Stromal cell of bone marrow (primary cell): ENCODE data around the gene RAMP1.
"Not testable (repeated sequence)": the region's sequence is repeated elsewhere in the genome, so short reads cannot be mapped to it uniquely, and the experiment has no call there.

Experiments
- DNase-seq: peaks from one replicate; pipeline ENCODE4 v3.0.0-alpha.2; 2012; ENCODE audit warnings: low read depth

The RAMP1 gene

DNA sequence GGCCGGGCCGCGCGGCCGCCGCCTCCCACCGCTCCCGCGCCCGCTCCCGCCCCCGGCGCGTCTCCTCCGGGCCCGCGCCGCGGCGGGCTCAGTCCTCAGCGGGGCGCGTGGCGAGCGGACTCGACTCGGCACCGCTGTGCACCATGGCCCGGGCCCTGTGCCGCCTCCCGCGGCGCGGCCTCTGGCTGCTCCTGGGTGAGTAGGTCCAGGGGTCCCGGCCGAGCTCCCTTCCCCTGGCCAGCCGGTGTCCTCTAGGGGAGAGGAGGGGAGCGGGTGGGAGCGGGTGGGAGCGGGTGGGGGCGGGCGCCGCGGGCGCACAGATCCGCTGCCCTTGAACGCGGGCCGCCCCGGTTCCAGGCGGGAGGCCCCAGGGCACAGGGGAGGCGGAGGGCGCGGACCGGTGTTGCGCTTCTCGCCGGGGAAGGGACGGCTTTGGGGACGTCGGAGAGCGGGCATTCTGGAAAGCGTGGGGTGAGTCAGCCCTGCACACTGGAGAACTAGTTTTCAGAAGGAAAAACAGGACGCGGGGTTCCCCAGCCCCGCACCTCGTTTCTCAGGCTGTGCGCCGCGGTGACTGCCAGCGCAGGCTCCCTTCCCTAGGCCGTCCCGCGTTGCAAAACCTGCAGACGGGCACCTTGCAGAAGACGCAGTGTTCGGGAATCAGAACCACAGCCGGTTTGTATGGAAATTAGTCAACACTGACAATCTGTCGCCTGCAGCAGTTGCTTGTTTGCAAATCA lies at the start of gene RAMP1:
TSS of gene RAMP1 (plus strand) at position 91 of the 740 bp plus-strand sequence. CDS start at position 144, 53 bp downstream.
- DNase-seq = no peak

DNA sequence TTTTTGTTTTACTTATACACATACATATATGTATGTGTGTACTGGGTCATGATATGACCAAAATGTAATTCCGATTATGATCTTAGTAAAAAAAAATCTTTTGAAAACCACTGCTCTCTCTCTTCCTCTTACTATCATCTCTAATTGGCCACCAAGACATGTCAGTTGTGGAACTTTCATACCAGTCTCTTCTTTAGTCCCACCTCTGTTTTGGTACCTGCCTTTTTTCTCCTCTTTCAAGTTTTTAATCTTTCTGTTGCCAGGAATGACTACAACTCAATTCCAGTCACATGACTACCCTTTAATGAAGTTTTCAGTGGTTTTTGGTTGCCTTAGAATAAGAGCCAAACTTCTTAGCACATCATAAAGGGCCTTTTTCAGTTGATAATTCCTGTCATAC lies 43.8 kb upstream of the RAMP1 start:
- no peak for DNase-seq

DNA sequence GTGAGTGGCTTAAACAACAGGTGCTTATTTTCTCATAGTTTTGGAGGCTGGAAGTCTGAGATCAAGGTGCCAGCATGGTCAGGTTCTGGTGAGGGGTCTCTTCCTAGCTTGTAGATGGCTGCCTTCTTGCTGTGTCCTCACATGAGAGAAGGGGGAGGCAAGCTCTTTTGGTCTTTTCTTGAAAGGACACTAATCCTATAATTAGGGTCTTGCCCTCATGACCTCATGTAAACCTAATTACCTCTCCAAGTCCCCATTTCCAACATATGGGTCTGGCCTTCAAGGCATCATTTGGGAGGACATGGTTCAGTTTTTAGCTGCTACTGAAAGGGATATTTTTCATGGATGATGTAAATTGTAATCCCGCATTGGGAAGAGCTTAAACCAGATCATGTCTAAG lies 42.9 kb upstream of the RAMP1 start:
- DNase-seq = no peak

DNA sequence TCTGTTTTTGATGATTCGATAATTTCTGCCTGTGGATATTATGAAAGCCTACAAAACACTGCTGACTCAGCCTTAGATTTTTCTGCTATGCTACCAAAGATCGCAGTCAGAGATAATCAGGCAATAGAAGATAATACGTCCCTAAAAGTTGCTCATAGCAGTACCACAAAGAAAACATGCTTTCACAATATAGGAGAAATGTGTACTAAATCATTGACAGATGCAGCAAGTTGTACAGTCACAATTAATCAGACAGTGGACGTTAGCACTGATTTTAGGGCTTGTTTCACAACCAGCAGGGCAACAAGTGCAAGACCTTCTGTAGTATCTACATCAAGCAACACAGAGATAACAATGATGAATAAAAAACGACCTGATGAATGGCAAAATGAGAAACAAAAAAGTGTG lies 41.4 kb upstream of the RAMP1 start:
- DNase-seq = peak; percentile 48

DNA sequence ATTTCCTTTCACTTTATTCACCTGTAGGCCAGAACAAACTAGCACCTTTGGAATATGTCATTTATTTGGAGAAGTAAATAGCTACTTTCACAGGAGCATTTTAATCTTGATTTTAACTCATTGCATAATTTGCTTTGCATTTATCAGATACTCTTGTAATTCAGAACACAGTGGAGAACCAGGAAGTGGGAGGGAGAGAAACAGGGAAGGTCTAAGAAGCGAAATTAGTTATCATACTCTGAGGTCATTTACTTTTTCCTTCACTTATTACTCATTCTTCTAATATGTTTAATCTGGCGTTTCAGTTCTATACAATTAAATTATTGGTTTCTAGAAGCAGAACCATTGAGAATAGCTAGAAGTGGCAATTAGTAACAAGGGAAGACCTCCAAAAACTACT lies 40.2 kb upstream of the RAMP1 start:
- no peak for DNase-seq

DNA sequence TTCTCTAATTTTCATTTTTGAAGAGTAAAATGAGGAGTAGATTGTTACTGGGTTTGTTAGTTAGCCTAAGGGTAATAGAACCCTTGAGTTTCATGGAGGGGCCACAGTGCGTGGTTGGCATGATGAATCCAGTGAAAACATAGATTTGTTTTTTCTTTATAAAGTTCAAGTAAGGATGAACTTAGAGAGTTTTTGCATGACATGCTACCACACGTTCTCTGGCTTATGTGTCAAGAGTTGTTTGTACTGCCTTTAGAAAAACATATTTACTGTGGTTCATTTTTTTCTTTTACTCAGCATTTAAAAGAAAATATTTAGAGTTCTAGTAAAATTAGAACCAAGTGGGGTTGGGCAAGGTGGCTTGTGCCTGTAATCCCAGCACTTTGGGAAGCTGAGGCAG lies 39.0 kb upstream of the RAMP1 start:
- DNase-seq = no peak

DNA sequence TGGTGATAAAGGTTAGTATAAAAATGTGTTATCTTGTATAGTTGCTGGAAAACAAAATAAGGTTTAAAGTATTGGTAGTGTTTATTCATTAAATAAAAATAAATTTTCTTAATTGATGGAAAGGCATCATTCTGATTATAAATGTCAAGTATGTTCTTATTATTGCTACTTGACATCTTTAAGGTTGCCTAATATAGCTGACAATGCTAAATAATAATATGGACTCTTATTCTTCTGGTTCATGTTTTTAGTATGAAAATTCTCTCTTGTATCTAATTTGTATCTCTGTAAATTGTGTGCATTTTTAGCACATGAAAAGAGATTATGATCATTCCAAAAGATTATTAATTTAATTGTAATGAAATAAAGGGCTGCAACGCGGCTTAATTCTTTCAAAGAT lies 35.9 kb upstream of the RAMP1 start:
- no peak for DNase-seq

DNA sequence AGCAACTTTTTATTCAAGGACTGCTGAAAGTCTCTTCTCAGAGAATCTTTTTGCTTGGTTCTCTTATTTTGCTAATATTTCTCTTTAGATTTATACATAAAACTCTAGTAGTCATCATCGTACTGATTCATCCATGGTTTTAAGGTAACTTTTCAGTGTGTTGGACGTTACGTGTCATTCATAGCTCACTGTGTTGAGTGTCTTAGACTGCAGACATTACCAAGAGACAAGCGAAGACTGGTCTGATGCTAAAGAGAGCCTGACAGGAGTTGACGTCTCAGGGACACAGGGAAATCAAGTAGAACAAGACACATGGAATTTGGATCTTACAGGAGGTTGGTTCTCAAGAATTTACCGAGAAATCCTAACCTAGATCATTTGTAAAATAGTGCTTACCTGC lies 35.3 kb upstream of the RAMP1 start:
- DNase-seq = no peak

DNA sequence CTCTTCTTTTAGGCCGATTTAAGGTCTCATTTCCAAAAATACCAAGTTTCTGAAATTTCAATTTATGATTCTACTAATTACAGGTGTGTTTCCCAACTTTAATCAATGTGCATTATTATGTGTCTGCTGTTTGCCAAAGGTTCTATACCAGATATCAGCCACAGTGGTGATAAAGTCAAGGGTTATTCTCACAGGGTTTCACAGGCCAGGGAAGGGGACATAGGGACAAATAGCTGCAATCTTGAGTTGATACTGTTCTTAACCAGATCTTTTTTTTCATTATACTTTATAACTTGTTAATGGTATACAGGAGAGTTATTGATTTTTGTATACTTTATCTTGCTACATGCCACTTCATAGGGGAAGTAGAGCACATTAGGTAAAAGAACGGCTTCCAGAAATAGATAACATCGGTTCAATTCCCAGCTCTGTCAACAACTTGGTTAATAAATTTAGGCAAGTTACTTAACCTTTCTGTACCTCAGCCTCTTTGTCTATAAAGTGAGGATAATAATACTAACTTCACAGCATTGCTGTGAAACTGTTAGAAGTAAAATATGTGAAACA lies 31.9 kb upstream of the RAMP1 start:
- no peak for DNase-seq

DNA sequence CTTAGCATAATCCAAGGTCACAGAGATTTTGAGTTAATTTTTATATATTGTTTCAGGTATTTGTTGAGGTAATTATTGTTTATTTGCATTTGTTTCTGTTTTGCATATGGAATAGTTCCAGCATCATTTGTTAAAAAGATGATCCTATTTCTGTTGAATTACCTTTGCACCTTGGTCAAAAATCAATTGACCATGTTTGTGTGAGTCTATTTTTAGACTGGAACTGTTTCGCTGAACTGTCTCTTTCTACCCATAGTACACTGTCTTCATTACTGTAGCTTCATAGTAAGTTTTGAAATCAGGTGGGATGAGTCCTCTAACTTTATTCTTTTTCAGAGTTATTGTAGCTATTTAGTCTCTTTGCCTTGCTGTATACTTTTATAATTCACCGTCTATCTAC lies 28.9 kb upstream of the RAMP1 start:
- no peak for DNase-seq

DNA sequence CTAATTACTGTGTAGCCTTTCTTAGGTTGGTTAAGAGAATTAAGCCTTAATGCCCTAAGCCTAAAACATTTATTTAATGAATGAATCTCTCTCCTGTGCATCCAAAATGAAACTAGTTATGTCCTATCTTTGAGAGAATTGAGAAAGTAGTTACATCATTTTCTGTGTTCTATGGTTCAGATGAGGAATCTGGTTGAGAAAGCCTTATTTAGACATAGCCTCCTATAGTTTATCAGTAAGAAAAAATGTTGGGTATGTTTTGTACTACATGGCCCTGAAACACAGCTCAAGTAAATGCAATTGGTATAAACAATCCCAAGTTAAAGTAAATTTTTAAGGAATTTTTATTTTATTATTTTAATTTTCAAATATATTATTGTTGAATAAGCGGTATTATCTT lies 25.9 kb upstream of the RAMP1 start:
- DNase-seq = no peak

DNA sequence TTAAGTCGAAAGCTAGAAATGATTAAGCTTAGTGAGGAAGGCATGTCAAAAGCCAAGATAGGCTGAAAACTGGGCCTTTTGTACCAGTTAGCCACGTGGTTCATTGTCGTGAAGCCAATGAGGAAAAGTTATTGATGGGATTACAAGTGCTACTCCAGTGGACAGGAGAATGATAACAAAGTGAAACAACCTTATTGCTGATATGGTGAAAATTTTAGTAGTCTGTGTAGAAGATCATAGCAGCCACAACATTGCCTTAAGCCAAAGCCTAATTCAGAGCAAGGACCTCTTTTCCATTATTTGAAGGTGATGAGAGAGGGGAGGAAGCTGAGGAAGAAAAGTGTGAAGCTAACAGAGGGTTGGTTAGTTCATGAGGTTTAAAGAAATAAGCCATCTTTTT lies 24.1 kb upstream of the RAMP1 start:
- no peak for DNase-seq

DNA sequence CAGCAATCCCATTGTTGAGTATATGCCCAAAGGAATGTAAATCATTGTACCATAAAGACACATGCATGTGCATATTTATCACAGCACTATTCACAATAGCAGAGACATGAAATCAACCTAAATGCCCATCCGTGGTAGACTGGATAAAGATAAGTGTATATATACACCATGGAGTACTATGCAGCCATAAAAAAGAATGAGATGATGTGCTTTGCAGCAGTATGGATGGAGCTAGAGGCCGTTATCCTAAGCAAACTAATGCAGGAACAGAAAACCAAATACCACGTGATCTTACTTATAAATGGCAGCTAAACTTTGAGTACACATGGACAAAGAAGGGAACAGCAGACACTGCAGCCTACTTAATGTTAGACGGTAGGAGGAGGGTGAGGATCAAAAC lies 18.4 kb upstream of the RAMP1 start:
- DNase-seq = no peak

DNA sequence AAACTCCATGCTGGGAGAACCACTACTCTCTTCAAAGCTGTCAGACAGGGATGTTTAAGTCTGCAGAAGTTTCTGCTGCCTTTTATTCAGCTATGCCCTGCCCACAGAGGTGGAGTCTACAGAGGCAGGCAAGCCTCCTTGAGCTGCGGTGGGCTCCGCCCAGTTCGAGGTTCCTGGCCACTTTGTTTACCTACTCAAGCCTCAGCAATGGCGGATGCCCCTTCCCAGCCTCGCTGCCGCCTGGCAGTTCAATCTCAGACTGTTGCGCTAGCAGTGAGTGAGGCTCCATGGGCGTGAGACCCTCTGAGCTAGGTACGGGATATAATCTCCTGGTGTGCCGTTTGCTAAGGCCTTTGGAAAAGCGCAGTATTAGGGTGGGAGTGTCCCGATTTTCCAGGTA lies 10.5 kb upstream of the RAMP1 start:
- not testable (repeated sequence) for DNase-seq

DNA sequence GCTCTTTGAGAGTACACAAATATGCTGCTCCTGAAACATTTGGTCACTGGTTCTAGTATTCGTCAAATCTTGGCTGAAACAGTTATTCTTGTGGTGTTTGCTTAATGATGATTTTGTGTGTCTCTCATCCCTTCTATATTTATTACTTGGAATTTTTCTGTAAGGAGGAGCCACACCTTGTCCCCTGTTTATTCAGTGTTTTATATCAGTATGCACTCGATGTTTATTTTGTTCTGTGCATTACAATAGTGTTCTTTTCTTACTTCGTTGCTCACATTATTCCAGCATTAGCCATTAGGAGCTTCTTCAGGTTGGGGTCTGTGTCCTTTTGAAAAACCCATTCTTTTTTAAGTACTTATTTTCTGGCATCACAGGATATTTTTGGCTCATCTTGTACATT lies 5.1 kb upstream of the RAMP1 start:
- DNase-seq = no peak

DNA sequence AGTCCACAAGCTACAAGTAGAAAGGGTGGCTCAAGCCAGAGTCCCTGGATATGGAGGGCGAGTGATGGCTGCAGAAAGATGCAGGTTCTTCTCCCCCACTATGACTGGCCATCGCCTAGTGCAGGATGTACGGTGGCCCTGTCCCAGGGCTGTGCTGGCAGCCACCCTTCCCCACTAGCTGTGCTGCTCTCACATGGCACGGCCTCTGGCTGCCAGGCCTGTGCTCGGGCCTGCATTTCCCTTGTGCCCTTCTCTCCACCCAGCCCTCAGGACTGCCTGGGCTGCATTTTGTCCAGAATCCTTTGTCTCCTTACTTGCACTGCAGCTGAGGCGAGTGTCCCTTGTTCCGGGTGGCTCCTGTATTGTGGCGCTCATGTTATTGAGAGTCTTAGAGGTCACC lies 1.6 kb upstream of the RAMP1 start:
- DNase-seq = no peak

DNA sequence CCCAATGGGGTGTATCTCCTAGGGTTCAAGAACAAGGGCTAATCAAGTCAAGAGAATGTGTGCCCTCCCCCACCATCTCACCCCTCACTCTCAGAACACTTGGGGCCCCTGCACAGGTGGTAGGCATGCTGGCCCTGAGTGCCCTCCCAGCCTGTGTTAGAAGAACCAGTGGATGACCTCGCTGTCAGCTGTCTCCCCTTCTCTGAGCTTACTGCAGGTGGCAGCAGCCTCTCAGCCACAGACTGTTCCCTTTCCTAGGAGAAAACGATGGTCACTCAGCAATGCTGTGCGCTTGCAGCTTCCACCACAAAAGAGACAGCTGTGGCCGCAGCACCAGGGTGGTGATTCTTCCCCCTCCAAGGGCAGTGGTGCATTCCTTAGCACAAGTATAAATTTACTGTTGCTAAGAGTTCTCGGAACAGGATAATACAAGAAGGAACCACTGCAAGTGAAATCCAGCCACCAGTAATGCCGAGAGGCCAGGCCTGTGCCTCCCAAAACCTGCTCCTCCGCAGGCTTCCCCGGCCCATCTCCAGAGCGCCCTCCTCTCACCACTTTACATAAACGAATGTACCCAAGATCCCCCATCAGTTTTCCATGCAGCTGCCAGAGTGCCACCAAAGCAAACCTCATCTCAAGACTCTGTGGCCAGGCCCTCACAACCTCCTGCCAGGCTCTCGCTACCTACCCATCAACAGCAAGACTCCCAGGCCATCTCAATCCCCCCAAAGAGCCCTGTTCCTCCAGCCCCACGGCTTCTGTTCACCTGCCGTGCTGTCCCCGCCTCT lies 935 bp upstream of the RAMP1 start:
- peak; percentile 68 for DNase-seq

DNA sequence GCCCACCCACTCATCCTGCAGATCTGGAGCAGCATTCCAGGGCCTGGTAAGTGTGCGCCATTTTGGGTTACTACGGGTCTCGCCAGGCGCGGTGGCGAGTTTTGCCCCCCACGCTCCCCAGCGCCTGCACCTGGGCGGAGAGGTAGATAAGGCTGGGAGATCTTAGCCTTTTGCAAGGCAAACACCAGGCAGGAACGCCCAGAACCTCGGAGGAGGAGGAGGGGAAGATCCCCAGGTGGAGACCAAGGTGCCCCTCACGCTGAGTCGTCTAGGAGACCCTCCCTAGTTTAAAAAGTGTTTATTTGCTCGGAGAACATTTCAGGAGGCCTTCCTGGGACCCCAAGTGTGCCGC lies 365 bp upstream of the RAMP1 start:
- no peak for DNase-seq

DNA sequence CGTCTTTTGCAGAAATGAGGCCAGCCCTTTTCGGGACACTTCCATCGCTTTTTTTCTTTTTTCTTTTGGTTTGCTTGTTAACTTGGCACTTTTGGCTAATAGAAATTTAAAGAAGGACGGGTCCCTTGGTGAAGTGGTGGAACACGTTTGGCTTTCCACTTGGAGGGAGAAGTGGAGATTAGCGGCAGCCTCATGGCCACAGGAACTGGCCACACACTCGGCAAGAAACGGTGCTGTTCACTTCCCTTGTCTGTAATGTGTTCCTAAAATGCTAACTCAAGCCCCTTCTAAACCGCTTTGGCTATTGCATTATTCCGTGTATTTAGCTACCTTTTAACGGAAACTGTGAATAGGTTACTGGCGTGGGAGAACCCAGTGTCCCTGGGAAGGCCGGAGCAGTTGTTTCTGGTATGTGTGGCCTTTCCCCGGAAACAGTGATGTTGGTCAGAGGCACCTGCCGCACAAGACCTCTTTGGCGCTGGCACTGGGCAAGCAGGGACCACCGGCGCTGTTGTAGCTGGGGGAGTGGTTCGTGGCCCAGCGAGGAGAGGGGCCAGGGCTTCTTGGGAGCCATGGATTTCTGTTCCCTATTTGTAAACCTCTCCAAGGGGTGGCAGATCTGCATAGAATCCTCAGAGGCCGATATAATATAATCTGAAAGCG lies 981 bp downstream of the RAMP1 start:
- no peak for DNase-seq

DNA sequence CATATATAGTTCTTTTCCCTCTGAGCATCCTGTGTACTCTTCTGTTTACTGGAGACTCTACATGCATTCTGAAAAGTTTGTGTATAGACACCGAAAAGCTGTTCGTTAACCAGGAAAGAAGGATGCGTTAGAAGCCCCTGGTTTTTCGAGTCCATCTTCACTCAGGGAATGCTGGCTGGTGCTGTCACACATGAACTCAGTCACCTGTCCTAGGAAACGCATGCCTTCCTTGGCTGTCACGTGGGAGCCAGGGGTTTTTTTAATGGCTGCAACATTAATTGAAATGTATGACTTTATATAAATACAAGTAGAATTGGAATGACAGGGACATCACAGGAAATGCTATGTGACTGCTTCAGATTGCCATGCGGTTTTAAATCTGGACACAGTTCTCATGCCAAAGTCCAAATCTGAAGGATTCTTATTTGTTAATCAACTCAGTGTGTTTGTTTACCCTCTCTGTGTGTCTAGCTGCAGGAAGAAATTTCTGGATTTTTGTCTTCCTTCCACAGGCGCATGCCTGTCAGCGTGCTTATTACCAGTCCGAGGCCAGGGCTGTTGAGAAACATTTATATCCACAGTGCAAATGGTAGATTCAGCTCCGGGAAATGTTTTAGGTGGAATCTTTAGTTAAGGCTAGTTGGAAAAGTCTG lies 2.6 kb downstream of the RAMP1 start:
- DNase-seq = no peak

DNA sequence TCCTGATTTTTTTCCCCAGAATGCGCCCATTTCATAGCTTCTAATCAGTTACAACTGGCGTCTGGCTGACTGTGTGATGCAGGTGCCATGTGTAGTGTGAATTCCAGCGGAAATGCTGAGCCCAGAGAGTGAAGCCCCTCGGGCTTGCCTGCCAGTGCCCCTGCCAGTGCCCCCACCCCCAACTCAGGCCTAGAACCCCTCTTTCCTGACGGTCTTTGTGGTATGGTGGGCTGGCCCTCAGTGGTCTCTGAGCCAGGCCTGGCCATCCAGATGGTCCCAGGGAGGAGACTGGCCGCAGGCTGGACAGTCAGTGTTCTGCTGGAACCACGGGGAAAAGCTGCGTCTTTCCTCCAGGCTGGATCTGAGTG lies 3.1 kb downstream of the RAMP1 start:
- no peak for DNase-seq

DNA sequence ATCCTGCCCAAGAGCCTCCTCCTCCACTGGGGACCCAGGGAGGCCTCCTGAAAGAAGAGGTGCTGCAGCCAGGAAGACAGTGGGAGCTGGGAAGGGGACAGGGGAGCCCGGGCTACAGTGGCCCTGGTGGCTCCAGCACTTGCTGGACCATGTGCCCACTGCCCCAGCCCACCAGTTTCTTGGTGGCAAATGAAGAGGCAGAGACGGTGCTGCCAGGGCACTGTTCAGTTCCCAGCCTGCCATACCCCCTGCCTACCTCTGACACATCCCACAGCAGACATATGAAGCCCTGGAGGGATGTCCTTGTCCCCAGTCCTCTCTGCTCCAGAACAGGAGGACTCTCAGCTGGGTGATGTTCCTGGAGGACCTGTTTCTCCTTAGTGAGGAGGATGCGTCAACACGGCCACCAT lies 3.7 kb downstream of the RAMP1 start:
- no peak for DNase-seq
